ENCODE measurements around the gene SNTG2. TPM values are rescaled to one million over a fixed set of nuclear protein-coding genes. Genes with fewer than 3 reads are reported as not detected.

SNTG2 gene
- total and polyA plus RNA-seq, 7 donors, result 0.26 to 1.7 (median 0.73) TPM; not detected in 2

- H3K4me1 ChIP-seq, result no peaks in the 10 kb centered on the region
- ATAC-seq, result no peak
- intact Hi-C loops (cut with DNase I), result no loop called here
- no peak for DNase-seq
- H3K36me3 ChIP-seq (ENCODE audit: insufficient read depth in 1 of 2, low read depth in 1 of 2), result no peaks in the 10 kb centered on the region
- no peaks in the 10 kb centered on the region for H3K9me3 ChIP-seq
- no peak overlapping the region for H3K27ac ChIP-seq
- H3K4me3 ChIP-seq, result no peak overlapping the region
- no peaks in the 10 kb centered on the region for H3K27me3 ChIP-seq (ENCODE audit: insufficient read depth in 3 of 3, low read length in 2 of 3)
- no peak for TF ChIP-seq CTCF (IDR thresholded peaks at IDR 0.05)
- WGBS, 3 donors, result 92 to 97% (median 94%) methylated on average over 4 of the region's 4 CpGs
These were observed 19.7 kb upstream of the SNTG2 start for GRCh38 chr2:930935-931334.

- DNase-seq (no peak), ATAC-seq (no peak)
- no peaks in the 10 kb centered on the region for H3K36me3 ChIP-seq (ENCODE audit: insufficient read depth in 1 of 2, low read depth in 1 of 2)
- 72 to 77% (median 74%) methylated on average over 24 to 29 of the region's 31 CpGs for WGBS, 3 donors
- no peaks in the 10 kb centered on the region for H3K27me3 ChIP-seq (ENCODE audit: insufficient read depth in 3 of 3, low read length in 2 of 3)
- TF ChIP-seq CTCF (IDR thresholded peaks at IDR 0.05), result no peak
- H3K9me3 ChIP-seq, result no peaks in the 10 kb centered on the region
- no peak overlapping the region for H3K4me3 ChIP-seq
- intact Hi-C loops (cut with DNase I), result no loop called here
- H3K4me1 ChIP-seq, result no peaks in the 10 kb centered on the region
- H3K27ac ChIP-seq, result no peak overlapping the region
These were observed 18.1 kb upstream of the SNTG2 start for GRCh38 chr2:932320-933115.

GRCh38 chr2:933734-934295 lies 16.8 kb upstream of the SNTG2 start:
- intact Hi-C loops (cut with DNase I), result no loop called here
- no peaks in the 10 kb centered on the region for H3K9me3 ChIP-seq
- H3K27me3 ChIP-seq (ENCODE audit: insufficient read depth in 3 of 3, low read length in 2 of 3), result no peaks in the 10 kb centered on the region
- no peaks in the 10 kb centered on the region for H3K36me3 ChIP-seq (ENCODE audit: insufficient read depth in 1 of 2, low read depth in 1 of 2)
- ATAC-seq (no peak), DNase-seq (no peak)
- no peak overlapping the region for H3K27ac ChIP-seq
- 76 to 83% (median 81%) methylated on average over 17 of the region's 17 CpGs for WGBS, 3 donors
- no peak for TF ChIP-seq CTCF (IDR thresholded peaks at IDR 0.05)
- H3K4me1 ChIP-seq, result no peaks in the 10 kb centered on the region
- no peak overlapping the region for H3K4me3 ChIP-seq

- DNase-seq (no peak), ATAC-seq (no peak)
- no peaks in the 10 kb centered on the region for H3K9me3 ChIP-seq
- no peak overlapping the region for H3K4me3 ChIP-seq
- peaks cover 0 to 3% (median 0%) of the 10 kb centered on the region in 3 donors for H3K27me3 ChIP-seq (ENCODE audit: insufficient read depth in 3 of 3, low read length in 2 of 3)
- intact Hi-C loops (cut with DNase I), result no loop called here
- no peak overlapping the region for H3K27ac ChIP-seq
- WGBS, 3 donors, result 55 to 66% (median 58%) methylated on average over 15 of the region's 15 CpGs
- H3K36me3 ChIP-seq (ENCODE audit: insufficient read depth in 1 of 2, low read depth in 1 of 2), result no peaks in the 10 kb centered on the region
- H3K4me1 ChIP-seq, result no peaks in the 10 kb centered on the region
- no peak for TF ChIP-seq CTCF (IDR thresholded peaks at IDR 0.05)
These were observed 13.1 kb upstream of the SNTG2 start for GRCh38 chr2:937530-937929.
